Measurements from ENCODE around the gene PRKAR2B.
"Not testable (repeated sequence)": the region's sequence is repeated elsewhere in the genome, so short reads cannot be mapped to it uniquely, and the experiment has no call there.

The PRKAR2B gene

GRCh38 chr7:107128217-107128616 is 83.7 kb downstream of the PRKAR2B start:
- DNase-seq: no peak

- DNase-seq: no peak
Observed at GRCh38 chr7:107128748-107129147, 84.2 kb downstream of the PRKAR2B start.

GRCh38 chr7:107130487-107131220 is 86.1 kb downstream of the PRKAR2B start:
- DNase-seq: no peak

GRCh38 chr7:107133396-107133795 is 88.9 kb downstream of the PRKAR2B start:
- DNase-seq: no peak

GRCh38 chr7:107138696-107139420 is 94.4 kb downstream of the PRKAR2B start:
- DNase-seq: no peak

- not testable (repeated sequence) for DNase-seq
Observed at GRCh38 chr7:107143875-107144274, 99.4 kb downstream of the PRKAR2B start.

GRCh38 chr7:107145067-107145838 is 100.7 kb downstream of the PRKAR2B start:
- DNase-seq: no peak

GRCh38 chr7:107147464-107148393 is 103.2 kb downstream of the PRKAR2B start:
- DNase-seq: peak; percentile 39 to 56

GRCh38 chr7:107148721-107149120 is 104.2 kb downstream of the PRKAR2B start:
- DNase-seq: no peak

GRCh38 chr7:107149863-107150262 is 105.4 kb downstream of the PRKAR2B start:
- no peak for DNase-seq

GRCh38 chr7:107150375-107151073 is 106.0 kb downstream of the PRKAR2B start:
- DNase-seq: peak; percentile 78 to 83

GRCh38 chr7:107151538-107151937 is 107.0 kb downstream of the PRKAR2B start:
- DNase-seq: no peak

GRCh38 chr7:107152011-107152410 is 107.5 kb downstream of the PRKAR2B start:
- no peak for DNase-seq

GRCh38 chr7:107154826-107155225 is 110.3 kb downstream of the PRKAR2B start:
- DNase-seq: no peak

GRCh38 chr7:107155726-107156125 is 111.2 kb downstream of the PRKAR2B start:
- not testable (repeated sequence) for DNase-seq

- DNase-seq: no peak
Observed at GRCh38 chr7:107157091-107157490, 112.6 kb downstream of the PRKAR2B start.

GRCh38 chr7:107158028-107158427 is 113.5 kb downstream of the PRKAR2B start:
- DNase-seq: no peak

- no peak for DNase-seq
Observed at GRCh38 chr7:107160389-107160788, 115.9 kb downstream of the PRKAR2B start.

- DNase-seq: no peak
Observed at GRCh38 chr7:107161415-107161814, 116.9 kb downstream of the PRKAR2B start.

- no peak for DNase-seq
Observed at GRCh38 chr7:107162475-107162874, 118.0 kb downstream of the PRKAR2B start.

- DNase-seq: no peak
Observed at GRCh38 chr7:107164092-107164491, 119.6 kb downstream of the PRKAR2B start.

GRCh38 chr7:107165341-107165740 is 120.8 kb downstream of the PRKAR2B start:
- no peak for DNase-seq
